Loucy (cell line): ENCODE data around the gene SMIM14.
"Not testable (repeated sequence)": the region's sequence is repeated elsewhere in the genome, so short reads cannot be mapped to it uniquely, and the experiment has no call there.

Source experiments
- CTCF ChIP-seq: fragments of 200-600 bp; sonication (generic); conservative IDR thresholded peaks from 2 replicates; pipeline ENCODE4 v1.5.1; 2014; ENCODE audit warnings: mild to moderate bottlenecking, antibody characterized with exemption, low read length
- EZH2phosphoT487 ChIP-seq: fragments of 200-600 bp; IDR thresholded peaks from 2 replicates; pipeline ENCODE4 v1.6.1; 2018; ENCODE audit warnings: antibody characterized with exemption, mild to moderate bottlenecking, moderate library complexity, borderline replicate concordance

- TF ChIP-seq CTCF, EZH2phosphoT487: not testable (repeated sequence)
These were observed 42.3 kb upstream of the SMIM14 start for GRCh38 chr4:39681003-39681402.
